Retinal pigment epithelial cell (primary cell): ENCODE measurements around the gene TRAIP.
"Not testable (repeated sequence)": the region's sequence is repeated elsewhere in the genome, so short reads cannot be mapped to it uniquely, and the experiment has no call there.

Source experiments
- DNase-seq: peaks from one replicate; pipeline ENCODE4 v3.0.0-alpha.2; 2010; ENCODE audit warnings: low read depth
- H3K4me3 ChIP-seq: 2 replicates; pipeline ENCODE4 v1.5.1; 2011; ENCODE audit warnings: mild to moderate bottlenecking, low read length, control low read depth, moderate library complexity
- TF ChIP-seq, protein P1 (sequence below): conservative IDR thresholded peaks from 2 replicates; pipeline ENCODE4 v1.5.1; 2011; ENCODE audit warnings: low read depth, low read length, control low read depth, inconsistent platforms

Gene TRAIP

DNA sequence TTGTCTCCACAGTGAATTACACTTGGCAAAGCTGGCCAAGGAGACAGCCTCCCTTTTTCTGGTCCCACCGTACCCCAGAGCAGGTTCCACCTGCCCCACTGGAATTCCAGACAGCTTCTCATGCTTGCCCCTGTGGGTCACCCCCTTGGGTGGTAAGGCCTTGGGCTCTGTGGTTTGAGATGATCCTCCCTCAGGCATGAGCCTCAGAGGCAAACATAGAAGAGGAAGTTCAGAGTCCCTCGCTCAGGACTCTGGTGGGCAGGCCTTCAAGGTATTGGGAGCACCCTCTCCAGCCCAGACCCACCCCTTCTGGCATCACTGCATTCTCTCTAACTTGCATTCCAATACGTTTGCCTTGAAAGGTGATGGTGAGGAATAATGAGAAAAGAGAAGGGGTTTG, 25.0 kb downstream of the TRAIP start:
- H3K4me3 ChIP-seq: no peak overlapping the region
- no peak for DNase-seq
- TF ChIP-seq, protein P1, sequence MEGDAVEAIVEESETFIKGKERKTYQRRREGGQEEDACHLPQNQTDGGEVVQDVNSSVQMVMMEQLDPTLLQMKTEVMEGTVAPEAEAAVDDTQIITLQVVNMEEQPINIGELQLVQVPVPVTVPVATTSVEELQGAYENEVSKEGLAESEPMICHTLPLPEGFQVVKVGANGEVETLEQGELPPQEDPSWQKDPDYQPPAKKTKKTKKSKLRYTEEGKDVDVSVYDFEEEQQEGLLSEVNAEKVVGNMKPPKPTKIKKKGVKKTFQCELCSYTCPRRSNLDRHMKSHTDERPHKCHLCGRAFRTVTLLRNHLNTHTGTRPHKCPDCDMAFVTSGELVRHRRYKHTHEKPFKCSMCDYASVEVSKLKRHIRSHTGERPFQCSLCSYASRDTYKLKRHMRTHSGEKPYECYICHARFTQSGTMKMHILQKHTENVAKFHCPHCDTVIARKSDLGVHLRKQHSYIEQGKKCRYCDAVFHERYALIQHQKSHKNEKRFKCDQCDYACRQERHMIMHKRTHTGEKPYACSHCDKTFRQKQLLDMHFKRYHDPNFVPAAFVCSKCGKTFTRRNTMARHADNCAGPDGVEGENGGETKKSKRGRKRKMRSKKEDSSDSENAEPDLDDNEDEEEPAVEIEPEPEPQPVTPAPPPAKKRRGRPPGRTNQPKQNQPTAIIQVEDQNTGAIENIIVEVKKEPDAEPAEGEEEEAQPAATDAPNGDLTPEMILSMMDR: no peak

DNA sequence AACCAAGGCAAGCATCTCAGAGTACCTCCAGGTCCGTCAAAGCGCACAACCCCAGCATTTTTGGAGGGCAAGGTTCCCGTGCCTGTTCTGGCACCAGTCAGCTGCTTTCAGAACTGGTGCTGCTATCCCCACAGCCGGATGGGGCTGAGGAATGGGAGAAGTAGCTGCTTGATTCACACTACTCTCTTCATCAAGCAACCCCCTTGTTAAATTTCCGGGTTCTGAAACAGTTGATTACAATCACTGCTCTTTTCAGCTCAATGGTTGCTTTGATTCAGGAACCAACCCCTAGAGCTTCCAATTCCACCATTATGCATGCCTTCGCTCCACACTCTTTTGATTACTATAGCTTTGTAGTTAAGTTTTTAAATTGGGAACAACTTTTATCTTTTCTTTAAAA, 30.3 kb downstream of the TRAIP start:
- TF ChIP-seq, protein P1: no peak
- H3K4me3 ChIP-seq: no peak overlapping the region
- DNase-seq: no peak

DNA sequence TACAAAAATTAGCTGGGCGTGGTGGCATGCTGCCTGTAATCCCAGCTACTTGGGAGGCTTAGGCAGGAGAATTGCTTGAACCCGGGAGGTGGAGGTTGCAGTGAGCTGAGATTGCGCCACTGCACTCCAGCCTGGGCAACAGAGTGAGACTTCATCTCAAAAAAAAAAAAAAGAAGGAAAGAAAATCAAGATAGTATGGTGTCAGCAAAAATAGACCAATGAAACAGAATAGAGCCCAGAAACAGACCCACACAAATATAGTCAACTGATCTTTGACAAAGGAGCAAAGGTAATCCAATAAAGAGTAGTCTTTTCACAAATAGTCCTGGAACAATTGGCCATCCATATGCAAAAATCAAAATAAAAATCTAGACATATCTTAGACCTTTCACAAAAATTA, 33.2 kb downstream of the TRAIP start:
- H3K4me3 ChIP-seq, DNase-seq: not testable (repeated sequence)

DNA sequence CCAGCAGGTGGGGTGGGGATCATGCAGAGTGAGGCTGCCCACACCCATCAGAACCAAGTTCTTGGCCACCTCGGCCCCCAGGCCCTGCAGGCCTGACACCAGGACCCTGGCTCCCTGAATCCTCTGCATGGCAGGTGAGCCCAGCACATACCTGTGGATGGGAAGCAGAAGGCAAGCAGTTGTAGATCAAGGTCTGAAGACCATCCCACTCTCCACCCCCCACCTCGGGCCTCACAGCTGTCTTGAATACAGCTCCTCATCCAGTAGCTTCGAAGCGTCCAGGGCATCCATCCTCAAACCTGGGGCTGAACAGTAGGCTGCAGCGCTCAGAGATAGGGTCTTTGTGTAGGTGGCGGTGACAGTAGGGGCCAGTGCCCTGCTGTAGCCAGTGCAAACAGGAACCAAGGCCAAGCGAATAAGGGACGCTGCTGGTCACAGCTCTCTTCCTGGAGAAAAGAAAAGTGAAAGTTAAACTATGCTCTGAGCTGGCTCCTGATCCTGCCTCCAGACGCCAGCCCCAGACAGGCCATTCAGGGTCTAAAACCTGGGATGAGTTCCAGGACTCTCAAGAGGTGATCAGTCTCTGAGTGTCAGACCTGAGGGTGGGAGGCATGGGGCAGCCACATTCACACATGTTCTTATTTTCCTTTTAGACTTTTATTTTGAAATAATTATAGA, 42.7 kb downstream of the TRAIP start, which contains the start of gene UBA7:
Gene UBA7, minus strand, starts transcription at position 457 of the 678 bp plus-strand sequence. Its CDS starts 166 bp downstream, at position 291.
- DNase-seq: no peak
- no peak within 1 kb of the TSS for H3K4me3 ChIP-seq
- TF ChIP-seq, protein P1: no peak

DNA sequence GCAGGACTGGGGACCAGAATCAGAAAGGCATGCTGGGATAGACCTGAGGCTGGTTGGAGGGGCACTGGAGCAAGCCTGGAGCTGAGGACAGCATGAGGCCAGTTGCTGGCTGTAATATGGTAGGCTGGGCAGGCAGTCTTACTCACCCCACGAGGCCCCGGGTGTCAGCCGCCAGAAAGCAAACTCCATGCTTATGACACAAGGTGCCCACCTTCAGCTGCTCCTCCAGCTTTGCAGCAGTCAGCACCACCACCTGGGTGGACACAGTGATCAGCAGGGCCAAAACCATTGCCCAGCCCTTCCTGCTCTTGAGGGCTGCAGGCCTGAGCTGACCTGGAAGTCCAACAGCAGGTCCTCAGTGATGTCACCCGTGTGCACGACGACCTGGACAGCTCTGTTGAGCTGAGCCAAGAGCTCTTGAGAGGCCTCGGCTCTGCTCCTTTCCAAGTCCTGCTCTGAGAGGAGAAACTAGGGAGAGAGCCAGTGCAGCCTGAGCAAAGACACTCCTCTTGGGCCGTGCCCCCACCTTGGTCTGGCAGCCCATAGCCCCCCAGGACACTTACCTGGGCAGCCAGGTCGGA, 43.4 kb downstream of the TRAIP start:
- DNase-seq: no peak
- H3K4me3 ChIP-seq: no peak overlapping the region
- TF ChIP-seq, protein P1: no peak

DNA sequence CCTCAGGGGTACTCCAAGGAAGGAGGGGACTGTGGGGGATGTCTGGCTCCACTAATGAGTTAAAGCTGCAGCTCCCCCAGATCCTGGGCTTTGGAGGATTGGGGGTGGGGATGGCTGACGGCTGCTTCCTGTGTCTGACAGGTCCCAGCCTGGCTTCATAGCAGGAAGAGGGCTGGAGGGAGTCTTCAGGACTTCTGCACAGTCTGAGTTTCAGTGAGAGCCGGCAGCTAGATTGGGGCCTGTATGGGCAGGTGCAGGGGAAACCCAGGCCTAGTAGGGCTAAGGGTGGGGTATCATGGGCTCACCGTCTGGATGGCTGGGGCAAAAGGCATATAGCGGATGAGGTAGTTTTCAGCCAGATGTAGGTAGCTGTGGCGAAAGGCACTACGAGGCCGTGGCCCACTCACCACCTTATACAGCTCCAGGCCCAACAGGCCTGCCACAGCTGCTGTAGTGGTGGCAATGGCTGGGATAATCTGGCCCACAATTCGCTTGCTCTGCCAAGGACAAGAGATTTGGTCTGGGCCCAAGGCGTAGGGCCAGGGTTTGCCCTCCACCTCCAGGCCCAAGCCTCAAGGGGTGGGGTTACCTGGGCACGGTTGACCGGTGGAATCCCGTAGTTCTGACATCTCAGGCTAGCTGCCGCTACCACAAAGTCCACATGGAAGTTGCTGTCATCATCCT, 48.8 kb downstream of the TRAIP start:
- no peak for DNase-seq
- H3K4me3 ChIP-seq: no peak overlapping the region
- TF ChIP-seq, protein P1: no peak

DNA sequence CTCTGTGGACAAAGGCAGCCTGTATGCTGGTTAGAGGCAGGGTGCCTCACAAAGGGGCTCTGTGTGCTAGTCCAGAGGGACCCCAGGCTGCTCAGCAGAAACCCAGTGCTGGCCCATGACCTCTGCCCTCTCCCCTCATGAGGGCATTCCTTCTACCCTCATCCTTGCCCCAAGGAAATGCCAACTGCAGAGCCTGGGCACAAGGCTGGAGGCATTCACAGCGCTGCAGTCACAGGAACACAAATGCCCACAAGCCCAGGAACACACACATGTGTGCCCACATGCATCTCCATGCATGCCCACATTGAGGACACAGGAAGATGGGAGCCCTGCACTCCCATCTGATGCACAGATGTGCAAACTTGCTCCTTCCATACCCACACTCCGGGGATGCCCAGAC, 49.5 kb downstream of the TRAIP start:
- TF ChIP-seq, protein P1: no peak
- no peak overlapping the region for H3K4me3 ChIP-seq
- no peak for DNase-seq
